Activated gamma-delta T cell (primary cell): ENCODE measurements around the gene MND1.

Experiments used
- DNase-seq: peaks from one replicate; lab custom pipeline; 2025; lab: John Stamatoyannopoulos, UW

MND1 gene

GRCh38 chr4:153346563-153346962 is 2.1 kb downstream of the MND1 start:
- no peak for DNase-seq

DNA sequence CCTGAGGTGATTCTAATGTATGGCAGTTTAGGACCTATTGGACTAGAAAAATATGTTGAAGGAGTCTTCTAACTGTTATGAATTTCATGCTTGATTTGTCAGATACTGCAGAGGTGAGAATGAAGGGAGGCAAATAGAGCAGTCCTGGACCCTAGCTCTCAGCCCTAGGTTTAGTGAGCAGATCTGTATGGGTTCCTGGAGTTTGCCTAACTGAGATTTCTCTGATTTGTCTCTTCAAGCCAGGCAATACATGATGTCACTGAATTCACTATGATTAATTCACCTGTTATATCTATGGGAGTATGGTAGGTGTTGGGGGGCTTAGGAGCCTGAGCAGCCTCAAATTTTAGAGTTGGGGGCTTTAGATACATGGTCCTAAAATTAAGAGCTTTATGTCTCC is 2.6 kb downstream of the MND1 start:
- DNase-seq, result no peak

GRCh38 chr4:153348006-153348405 is 3.5 kb downstream of the MND1 start:
- no peak for DNase-seq

DNA sequence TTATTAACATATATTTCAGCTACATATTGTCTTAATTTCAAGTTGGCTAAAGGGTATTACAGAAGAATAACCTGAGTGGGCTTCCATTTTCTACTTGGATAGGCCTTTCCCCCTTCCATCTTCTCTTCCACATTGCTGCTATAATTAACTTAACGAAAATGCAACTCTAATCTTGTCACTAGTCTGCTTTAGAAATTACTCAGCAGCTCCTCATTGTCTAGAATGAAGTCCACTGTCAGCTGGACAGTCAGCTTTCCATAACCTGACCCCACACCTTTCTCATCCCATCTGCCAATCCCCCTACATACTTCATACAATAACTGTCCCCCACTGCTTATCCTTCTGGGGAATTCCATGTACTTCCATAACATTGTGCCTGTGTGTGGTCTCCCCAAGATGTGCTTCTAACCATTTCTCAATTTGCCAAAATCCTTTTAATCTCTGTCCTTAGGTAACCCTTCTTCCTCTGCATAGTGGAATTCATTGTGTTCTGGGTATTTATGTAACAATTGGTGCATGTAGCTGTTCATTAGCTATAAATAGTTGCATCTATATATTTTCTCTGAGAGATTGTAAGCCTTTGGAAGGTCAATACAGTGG is 4.8 kb downstream of the MND1 start:
- DNase-seq, result no peak

GRCh38 chr4:153362184-153362583 is 17.7 kb downstream of the MND1 start:
- DNase-seq, result no peak

DNA sequence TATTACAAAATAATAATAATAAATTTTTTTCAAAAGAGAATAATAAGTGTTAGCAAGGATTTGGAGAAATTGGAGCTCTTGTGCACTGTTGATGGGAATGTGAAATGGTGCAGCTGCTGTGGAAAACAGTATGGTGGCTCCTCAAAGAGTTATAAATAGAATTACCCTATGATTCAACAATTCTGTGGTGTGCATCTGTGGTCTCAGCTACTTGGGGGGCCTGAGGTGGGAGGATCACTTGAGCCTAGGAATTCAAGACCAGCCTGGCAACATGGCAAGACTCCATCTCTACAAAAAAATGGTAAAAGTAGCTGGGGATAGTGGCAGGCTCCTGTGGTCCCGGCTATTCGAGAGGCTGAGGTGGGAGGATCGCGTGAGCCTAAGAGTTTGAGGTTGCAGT is 19.6 kb downstream of the MND1 start:
- DNase-seq, result no peak

GRCh38 chr4:153365003-153365402 is 20.5 kb downstream of the MND1 start:
- DNase-seq, result no peak

DNA sequence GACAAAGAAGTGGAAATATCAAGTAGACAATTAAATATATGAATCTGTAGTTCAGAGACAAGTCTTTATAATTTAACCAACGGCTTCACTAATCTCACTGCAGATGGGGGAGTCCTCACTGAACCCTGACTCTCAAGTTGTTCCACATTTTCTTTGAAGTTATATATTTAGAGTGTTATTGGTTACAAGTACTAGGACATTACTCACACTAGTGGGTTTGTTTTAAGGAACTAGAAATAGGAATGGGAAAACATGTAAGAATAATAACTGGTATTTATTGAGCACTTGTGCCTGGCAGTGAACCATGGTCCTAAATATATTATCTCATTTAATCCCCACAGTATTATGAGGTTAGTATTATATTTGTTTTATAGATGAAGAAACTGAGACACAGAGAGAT is 22.0 kb downstream of the MND1 start:
- DNase-seq, result no peak

GRCh38 chr4:153367092-153367491 is 22.6 kb downstream of the MND1 start:
- no peak for DNase-seq

GRCh38 chr4:153369021-153369420 is 24.5 kb downstream of the MND1 start:
- no peak for DNase-seq

DNA sequence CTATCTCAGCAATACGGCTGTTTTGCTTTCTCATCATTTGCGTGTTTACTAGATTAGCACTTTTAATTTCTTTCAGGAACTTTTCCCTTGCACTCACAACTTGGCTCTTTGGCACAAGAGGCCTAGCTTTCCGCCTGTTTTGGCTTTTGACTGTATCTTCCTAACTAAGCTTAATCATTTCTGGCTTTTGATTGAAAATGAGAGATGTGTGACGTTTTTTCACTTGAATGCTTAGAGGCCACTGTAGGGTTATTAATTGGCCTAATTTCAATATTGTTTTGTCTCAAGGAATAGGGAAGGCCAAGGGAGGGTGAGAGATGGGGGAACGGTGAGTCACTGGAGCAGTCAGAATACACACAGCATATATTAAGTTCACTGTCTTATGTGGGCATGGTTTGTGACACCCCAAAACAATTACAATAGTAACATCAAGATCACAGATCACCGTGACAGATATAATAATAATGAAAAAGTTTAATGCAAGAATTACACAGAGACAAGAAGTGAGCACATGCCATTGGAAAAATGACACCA is 27.3 kb downstream of the MND1 start:
- no peak for DNase-seq

- DNase-seq, result no peak
These were observed 28.6 kb downstream of the MND1 start for GRCh38 chr4:153372967-153373562.

DNA sequence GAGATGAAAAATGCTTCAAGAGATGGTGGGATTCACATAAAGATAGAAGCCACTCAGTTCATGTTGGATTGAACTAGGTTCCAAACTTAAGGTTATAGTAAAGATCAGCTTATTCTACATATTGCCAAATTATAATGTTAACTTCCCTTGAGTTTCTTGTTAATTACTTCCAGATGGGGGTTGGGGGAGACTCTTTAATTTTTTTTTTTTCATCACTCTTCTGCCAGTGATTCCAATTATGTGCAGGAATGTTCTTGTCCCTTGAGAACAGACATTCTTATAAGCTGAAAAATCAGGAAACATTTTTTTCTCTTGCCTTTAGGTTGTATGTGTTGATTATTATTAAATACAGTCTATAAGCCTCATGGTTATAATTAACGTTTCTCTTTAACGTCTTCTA is 30.0 kb downstream of the MND1 start:
- DNase-seq, result no peak

GRCh38 chr4:153375303-153375702 is 30.8 kb downstream of the MND1 start:
- no peak for DNase-seq

DNA sequence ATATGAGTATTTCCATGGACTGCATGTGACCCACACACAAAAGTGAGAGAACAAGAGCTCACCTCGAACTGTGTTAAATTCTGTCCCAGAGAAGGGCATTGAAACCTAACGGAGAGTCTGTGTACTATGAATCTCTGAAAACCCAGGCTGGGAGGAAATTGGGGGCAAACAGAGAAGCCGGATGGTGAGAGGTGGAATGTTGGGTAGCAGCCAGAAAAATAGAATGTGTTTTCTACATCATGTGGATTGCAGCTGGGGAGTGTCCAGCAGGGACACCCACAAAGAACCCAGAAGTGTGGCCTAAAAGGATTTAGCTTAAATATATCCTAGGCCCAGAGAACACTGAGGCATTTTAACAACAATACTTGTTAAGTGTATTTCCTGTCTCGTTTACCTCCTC is 38.6 kb downstream of the MND1 start:
- DNase-seq, result no peak

DNA sequence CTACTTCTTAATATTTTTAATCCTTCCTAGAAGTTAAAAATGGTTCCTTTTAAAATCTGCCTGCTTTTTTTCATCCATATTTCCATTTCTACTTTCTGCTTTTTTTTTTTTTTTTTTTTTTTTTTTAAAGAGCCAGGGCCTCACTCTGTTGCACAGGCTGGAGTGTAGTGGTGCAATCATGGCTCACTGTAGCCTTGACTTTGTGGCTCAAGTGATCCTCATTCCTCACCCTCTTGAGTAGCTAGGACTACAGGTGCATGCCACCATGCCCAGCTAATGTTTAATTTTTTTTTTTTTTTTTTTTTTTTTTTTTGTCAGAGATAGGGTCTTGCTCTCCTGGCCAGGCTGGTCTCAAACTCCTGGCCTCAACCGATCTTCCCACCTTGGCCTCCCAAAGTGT is 39.7 kb downstream of the MND1 start:
- DNase-seq, result no peak

- no peak for DNase-seq
These were observed 41.3 kb downstream of the MND1 start for GRCh38 chr4:153385784-153386183.

GRCh38 chr4:153387981-153388380 is 43.5 kb downstream of the MND1 start:
- no peak for DNase-seq

DNA sequence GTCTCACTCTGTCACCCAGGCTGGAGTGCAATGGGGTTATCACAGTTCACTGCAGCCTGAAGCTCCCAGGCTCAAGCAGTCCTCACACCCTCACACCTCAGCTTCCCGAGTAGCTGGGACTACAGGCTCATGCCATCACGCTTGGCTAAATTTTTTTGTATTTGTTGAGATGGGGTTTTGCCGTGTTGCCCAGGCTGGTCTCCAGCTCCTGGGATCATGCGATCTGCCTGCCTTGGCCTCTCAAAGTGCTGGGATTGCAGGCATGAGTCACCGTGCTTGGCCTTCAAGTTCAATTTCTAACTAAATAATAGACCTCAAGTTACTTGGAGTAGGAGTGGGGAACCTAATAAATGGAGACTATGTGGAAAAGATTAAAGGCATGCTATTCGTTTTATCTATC is 48.9 kb downstream of the MND1 start:
- DNase-seq, result no peak

DNA sequence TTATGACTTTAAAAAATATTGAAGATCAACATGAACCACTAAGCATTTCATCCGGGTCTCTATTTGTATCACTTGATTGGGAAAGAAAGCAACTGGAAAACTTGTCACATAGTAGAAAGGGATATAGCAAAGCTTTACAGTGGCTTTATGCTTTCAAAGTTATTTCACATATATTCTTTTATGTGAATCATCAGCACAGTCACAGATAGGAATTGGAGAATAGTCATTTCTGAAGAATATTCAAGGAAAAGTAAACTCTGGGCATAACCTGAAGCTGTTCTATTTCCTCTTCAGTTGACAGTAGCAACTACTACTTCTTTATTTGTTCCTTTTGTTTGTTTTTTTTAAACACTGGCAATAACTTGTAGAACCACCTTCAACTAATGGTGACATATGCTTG is 50.5 kb downstream of the MND1 start:
- DNase-seq, result no peak

- DNase-seq, result no peak
These were observed 54.2 kb downstream of the MND1 start for GRCh38 chr4:153398713-153399112.

DNA sequence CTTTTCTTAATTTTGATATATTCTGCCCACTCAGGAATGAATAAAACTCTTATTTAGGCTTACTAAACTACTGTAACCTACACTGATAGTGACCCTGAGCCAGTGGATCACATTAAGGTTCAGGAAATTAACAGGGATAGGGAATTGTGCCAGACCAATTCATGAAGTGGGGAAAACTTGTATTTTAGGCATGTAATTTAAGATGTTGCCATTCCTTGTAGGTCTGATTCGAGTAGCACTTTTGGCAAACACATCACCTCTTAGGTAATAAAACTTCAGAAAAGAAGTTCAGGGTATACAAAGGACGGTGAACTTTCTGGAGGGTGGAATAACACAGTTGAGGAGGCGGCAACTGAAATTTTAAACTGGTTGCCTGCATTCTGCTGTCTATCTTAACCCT is 54.9 kb downstream of the MND1 start:
- DNase-seq, result no peak

GRCh38 chr4:153401501-153401900 is 57.0 kb downstream of the MND1 start:
- DNase-seq, result no peak

GRCh38 chr4:153402366-153402765 is 57.9 kb downstream of the MND1 start:
- no peak for DNase-seq
